NCI-H2171 (cell line): Measurements from ENCODE around the gene KRTAP5-6.
"Not testable (repeated sequence)": the region's sequence is repeated elsewhere in the genome, so short reads cannot be mapped to it uniquely, and the experiment has no call there.

ENCODE experiments used
- DNase-seq: peaks from one replicate; lab custom pipeline; 2025; lab: John Stamatoyannopoulos, UW

The KRTAP5-6 gene

DNA sequence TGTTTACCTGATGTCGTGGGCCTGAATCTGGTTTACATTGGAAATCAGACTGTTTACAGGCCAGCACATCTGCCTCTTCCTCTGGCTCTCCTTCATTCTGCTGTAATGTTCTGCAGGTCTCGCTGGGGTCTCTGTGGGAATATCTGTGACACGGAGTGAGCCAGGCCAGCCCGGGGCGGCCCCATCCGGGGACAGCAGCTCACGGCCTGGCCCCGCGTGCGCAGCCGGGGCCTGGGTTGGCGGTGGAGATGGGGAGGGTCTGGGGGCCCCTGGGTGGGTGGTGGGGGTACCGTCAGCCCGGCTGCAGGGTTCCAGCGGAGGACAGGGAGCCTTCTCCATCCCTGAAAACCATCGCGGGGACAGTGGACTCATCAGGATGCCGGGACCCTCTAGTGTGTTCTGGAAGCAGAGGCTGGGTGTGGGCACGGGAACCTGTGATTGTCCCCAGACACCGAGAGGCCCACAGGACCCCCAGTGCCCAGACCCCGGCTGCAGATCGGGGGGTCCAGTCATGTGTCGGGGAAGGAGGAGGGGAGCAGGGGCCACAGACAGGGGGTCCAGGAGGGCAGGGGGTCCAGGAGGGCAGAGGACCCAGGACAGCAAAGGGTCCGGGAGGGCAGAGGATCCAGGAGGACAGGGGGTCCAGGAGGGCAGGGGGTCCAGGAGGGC, 13.0 kb upstream of the KRTAP5-6 start:
- DNase-seq: not testable (repeated sequence)

DNA sequence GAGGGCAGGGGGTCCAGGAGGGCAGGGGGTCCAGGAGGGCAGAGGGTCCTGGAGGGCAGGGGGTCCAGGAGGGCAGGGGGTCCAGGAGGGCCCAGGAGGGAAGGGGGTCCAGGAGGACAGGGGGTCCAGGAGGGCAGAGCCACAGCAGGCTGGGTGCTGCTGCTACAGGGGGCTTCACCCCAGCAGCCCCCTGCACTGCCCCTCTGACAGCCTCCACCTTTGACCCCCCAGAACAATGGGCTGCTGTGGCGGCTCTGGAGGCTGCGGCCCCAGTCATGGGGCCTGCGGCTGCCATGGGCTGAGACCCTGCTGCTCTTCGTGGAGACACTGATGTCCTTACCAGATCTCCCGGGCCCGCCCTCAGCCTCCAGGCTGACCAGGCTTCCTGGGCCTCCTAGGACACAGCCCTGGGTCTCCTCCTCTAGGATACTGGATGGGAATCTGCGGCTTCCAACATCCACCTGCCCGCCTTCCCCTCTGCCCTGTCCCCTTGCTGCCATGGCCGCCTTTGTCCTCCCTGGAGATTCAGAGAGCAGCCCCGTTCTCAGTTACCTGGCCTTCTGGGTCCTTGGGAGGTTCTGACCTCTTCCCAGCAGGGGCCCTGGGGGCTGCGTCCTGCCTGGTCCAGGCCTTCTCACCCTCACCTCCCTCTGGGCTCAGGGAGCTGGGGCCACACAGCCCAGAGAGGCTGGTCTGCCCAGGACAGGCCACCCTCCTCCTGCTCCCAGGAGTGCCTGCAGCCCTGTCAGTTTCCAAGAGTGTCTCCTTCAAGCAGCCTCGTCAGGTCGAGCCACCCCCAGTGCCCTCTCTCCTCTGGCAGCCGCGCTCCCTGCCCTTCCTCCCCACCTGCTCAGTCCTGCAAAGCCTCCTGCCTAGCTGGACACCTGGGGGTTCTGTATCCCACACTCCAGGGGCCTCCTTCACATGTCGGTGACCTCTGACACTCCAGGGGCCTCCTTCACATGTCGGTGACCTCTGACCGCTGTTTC, 11.8 kb upstream of the KRTAP5-6 start:
- DNase-seq: not testable (repeated sequence)

DNA sequence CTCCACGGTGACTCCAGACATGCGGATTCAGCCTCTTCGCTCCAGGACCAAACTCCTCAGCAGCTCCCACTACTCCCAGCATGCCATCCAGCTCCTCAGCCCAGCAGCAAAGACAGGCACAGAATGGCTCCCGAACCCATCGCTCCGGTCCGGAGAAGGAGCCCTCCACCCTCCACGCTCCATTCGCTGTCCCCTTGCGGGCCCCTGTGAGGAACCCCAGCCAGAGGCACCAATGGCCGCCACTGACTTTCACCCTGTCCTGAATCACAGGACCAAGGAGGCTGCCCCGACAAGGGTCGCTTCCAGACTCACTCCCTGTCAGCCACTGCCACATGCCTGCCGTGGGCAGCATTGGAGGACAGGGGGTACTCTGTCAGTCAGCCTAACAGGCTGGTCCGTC, 10.8 kb upstream of the KRTAP5-6 start:
- DNase-seq: not testable (repeated sequence)

DNA sequence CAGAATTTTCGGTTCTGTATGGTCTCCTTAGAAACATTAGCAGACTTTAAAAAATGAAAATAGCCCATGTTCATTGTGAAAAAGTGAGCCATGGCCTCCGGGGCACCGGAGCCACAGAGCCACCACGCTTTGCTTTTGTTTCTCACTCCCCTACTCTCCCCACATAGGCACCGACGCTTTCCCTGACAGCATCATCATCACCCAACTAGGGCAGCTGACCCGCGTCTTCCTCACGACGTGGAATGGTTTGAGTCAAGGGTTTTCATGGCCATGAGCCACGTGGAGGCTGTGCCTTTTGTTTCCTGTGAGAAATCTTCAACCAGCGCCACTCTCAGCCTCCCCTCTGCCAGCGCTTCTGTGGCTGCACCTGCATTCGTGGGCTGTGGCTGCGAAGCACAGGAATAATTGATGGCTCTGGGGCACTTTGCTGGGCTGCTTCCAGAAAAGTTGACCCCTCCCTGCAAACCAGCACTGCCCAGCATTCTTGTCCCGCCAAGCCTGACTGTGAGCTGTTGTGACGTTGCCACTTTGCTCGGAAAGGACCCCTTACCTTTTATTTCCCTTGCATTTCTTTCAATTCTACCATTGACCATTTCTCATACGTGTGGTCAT, 8.6 kb upstream of the KRTAP5-6 start:
- DNase-seq: not testable (repeated sequence)

DNA sequence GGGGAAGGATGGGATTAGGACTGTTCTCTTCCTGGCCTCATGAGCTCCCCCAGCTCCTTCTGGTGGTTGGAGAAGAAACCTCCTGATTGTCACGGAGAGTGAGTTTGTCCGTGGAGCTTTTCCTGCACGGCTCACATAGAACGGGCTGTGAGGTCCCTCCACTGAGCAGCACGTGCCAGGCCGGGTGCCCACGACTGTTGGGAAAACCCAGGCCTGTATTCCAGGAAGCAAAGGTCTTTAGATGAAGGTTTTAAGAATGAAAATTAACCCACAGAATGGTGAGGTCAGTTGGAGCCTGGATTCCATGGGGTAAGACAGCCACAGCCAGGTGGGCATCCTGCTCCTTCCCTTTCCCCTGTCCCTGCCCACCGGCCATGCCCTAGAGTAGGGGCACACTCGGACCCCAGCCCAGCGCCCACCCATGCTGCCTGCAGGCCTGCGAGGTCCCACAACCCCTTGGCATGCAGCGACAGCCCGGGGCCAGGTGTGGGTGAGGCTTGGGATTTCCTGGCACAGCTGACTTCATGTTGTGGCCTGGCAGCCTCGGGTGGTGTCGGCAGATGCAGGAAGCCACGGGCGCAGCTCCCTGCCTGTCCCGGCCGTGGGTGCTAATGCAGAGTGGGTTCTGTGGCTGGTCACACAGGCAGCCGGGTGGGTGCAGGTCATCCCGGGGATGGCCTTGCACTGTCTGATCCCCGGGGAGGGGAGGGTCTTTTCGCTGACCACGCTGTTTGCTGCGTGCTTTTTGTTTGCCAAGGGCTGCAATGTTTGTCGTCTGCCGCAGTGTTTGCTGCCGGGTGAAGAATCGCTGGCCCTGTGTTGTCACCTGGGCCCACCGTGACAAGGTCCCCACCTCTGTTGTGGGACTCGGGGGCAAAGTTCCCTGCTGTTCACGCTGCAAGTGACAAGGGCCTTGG, 7.5 kb upstream of the KRTAP5-6 start:
- DNase-seq: not testable (repeated sequence)

DNA sequence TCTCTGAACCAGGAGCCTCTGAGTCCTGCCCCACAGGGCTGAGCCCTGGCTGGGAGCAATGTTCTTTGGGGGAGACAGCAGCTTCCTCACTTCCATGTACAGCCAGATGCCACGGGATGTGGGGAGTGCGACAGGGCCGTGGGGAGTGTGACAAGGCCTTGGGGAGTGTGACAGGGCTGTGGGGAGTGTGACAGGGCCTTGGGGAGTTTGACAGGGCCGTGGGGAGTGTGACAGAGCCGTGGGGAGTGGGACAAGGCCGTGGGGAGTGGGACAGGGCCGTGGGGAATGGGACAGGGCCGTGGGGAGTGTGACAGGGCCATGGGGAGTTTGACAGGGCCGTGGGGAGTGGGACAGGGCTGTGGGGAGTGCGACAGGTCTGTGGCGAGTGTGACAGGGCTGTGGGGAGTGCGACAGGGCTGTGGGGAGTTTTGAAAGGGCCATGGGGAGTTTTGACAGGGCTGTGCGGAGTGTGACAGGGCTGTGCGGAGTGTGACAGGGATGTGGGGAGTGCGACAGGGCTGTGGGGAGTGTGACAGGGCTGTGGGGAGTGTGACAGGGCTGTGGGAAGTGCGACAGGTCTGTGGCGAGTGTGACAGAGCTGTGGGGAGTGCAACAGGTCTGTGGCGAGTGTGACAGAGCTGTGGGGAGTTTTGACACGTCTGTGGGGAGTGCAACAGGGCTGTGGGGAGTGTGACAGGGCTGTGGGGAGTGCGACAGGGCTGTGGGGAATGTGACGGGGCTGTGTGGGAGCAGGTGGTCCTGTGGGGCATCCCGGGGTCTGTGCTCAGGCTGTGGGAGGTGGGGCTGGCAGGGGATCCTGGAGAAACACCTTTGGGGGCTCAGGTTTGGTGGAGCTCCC, 6.6 kb upstream of the KRTAP5-6 start:
- DNase-seq: no peak

DNA sequence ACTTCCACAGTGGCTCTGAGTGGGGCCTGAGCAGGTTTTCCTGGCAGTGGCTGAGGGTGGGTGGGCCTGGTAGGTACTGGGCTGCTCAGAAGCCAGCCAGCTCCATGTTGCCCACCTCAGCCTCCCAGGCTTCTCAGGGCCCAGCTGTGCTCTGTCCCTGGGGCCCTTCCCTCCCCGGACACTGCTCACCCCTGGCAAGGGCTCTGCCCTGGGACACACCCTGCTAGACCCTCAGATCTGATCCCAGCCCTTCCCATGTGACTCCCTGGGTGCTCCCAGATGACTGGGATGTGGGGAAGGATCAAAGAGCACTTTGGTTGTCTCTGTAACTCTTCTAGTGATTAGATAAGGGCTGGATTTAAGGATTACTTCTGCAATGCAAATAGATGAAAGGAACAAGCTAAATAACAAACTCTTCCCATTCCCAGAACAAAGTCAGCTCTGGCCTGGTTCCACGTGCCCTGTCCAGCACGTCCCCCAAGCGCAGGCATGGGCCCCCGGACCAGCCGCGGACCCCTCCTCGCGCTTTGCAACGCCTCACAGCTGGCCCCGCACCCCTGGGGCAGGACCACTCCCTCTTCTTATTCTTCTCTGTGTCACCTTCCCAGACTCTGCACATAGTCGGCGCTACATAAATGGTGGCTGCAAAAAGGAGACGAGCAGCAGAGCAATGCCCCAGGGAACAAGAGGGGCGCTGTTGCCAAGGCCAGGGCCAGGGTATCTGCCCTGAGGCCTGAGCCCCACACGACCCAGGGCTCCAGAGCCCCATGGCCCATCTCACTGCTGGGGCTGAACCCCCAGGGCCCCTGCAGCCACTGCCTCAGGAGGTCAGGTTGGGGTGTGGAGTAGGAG, 5.7 kb upstream of the KRTAP5-6 start:
- DNase-seq: no peak

DNA sequence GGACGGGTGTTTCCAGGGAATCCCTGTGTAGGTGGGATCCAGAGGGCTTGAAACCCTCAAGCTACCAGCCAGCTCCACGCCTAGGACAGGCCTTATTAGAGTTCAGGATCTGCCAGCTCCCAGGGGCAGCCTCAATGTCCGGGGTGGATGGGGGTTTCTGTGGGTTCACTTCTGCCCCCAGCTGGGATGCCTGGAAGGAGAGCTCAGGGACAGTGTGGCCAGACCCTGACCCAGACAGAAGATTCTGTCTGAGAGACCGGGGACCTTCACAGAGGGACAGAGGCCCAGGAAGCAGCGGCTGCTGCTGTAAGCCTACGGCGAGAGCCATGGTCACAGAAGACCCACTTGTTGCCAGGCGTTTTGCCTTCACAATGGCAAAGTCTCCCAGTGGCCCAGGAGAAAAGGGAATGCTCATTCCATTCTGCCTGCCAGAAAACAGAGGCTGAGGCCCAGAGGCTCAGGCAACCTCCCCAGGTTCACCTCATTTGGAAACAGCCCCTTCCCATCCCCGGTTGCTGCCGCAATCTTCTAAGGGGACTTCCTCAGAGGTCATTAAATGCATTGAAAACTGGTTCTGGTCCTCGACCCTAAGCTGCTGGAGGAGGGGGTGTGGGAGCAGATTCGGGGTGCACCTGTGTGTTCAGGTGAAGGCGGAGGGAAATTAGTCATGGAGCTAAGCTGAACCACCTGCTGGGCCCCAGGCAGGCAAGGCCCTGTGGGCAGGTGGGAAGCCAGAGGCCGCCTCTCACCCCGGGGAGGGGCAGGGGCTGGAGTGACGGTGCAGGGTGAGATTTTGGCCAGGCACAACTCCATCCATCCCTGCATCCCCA, 4.9 kb upstream of the KRTAP5-6 start:
- no peak for DNase-seq

DNA sequence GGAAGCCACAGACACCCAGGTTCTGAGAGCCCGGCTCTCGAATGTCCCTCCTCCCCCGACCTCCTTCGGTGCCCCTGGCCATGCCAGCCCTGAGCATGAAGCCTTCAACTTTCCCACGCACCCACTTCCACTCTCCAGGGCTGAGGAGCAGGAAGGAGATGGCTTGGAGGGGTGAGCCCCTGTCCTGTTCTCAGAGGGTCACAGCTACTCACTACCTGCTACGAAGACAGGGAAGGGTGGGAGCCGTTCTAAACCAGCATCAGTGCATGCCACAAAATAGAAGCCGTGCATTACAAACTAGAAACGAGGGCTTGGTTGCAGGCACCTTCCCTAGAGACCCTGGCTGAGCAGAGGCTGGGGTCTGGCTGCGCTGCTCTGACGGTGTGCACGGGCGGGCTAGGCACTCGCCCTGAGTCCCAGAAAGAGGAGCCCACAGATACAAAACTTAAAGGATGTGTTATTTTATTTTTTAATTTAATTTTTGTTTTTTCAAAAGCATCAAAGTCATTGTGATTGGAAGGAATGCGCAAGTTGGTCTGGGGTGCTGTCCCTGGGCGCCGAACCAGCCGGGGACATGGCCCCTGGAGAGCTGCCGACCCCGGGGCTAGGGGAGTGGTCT, 4.2 kb upstream of the KRTAP5-6 start:
- no peak for DNase-seq

DNA sequence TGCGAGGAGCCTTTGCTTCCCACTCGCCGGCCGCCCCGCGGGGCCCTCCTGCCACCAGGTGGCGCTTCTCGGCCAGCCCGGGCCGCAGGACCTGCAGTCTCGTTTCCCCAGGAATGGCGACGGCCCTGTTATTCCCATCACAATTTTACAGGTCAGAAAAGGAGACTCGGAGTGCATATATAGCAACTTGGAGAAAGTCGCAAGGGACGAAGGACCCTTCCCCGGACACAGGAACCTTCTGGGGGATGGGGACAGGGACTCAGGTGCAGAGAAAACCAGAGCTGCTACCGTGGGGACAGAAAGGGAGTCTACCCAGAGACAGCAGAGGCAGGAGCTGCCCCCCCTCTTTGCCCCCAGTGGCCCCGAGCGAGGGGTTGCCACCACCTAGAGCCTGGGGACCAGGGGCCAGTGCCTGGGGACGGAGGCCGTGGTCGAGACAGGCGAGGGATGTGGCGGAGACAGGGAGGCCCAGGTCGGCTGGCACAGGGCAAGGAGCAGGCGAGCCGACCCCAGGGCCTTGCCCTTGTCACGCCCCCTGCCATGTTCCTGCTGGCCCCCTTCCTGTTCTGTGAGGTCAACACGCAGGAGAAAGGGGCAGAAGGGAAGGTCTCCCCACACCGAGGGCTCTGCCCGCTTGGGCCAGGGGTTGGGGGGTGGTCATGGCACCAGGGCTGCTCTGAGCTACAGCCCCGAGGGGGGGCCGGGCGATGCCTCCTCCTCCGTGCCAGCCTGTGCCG, 3.5 kb upstream of the KRTAP5-6 start:
- DNase-seq: peak; percentile 24

DNA sequence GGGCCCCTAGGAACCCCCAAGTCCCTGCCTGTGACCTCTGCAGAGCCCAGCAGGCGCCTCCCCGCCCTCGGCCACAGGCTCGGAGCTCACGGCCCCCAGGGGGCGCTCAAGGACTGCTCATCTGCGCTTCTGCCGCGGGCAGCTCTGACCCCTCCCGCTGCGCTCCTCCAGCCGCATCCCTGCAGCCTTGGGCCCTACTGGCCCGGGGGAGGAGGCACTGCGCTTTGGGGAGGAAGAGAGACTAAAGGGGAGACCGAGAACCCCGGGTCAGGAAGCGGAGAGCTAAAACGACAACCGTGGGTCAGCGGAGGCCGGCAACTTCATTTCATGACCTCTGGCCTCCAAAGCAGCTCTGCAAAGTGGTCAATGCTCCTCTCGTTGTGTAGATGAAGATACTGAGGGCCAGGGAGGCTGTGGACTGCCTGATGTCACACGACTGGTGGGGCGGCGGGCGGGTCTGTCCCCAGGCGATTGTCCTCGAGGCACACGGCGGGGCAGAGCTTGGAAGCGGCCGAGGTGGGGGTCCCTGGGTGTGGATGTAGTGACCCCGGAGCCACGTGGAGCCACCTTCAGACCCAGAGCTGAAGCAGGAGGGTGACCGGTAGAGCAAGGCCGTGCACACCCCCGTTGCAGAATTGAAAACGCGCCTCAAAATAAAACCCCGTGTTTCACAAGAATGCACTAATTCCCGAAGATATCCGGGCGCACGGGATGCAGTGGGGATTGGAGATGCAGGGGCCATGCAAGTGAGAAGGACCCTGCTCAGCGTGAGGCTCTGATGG, 2.7 kb upstream of the KRTAP5-6 start:
- DNase-seq: peak; percentile 19

DNA sequence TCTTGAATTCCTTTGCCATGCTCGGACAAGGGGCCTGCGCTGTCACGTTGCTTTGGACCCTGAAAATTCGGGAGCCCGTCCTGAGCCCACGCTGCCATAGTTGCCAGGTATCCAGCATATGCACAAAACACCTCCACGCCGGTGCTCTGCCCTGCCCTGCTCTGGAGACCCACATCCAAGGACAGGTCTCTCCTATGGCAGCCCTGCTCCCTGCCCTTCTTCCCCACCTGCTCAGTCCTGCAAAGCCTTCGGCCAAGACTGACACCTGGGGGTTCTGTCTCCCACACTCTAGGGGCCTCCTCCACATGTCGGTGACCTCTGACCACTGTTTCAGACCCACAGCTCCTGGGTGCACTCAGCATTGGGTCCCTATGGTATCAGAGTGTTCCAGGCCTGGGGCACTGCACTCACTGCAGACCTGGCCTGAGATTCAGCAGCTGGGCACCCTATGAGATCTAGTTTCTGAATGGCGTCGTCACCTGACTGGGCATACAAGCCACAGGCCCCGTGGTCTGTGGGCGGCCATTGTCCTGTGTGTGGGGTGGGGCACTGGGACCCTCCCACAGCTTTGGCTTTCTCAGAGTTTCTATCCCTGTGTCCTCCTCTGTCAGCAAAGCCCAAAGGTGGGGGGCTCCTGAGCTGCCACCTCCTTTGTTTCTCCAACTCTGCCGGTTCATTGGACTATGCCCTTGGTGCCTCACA, 2.0 kb upstream of the KRTAP5-6 start:
- DNase-seq: no peak

DNA sequence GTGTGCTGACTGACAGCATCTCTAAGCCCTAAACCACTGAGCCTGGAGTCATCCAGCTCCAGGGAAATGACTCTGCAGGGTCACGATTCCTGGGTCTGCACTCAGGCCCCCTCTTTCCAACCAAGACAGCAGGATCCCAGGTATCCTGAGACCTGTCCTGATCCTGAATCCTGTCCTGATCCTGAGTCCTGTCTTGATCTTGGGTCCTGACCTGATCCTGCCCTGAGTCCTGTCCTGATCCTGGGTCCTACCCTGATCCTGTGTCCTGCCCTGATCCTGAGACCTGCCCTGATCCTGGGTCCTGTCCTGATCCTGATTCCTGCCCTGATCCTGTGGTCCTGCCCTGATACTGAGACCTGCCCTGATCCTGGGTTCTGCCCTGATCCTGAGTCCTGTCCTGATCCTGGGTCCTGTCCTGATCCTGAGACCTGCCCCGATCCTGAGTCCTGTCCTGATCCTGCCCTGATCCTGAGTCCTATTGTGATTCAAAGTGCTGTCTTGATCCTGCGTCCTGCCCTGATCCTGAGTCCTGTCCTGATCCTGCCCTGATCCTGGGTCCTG, 1.4 kb upstream of the KRTAP5-6 start:
- no peak for DNase-seq

DNA sequence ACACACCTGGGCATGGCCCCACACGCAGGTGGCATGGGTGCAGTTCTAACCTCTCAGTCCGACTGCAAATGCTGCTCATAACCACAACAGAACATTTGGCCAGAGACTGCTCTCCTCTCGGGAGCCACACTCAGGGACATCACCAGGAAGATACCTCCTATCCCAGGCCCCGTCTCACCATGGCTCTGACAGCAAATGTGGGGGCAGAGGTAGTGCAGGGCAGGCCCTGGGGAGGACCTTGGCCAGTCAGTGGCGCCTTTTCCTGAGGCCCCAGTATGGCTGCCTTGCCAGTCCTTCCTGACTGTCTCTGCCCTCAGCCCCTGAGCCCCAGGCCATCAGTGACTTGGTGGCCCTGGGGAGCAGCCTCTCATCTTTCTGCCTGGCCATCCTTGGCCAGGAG, 2.8 kb downstream of the KRTAP5-6 start:
- no peak for DNase-seq

DNA sequence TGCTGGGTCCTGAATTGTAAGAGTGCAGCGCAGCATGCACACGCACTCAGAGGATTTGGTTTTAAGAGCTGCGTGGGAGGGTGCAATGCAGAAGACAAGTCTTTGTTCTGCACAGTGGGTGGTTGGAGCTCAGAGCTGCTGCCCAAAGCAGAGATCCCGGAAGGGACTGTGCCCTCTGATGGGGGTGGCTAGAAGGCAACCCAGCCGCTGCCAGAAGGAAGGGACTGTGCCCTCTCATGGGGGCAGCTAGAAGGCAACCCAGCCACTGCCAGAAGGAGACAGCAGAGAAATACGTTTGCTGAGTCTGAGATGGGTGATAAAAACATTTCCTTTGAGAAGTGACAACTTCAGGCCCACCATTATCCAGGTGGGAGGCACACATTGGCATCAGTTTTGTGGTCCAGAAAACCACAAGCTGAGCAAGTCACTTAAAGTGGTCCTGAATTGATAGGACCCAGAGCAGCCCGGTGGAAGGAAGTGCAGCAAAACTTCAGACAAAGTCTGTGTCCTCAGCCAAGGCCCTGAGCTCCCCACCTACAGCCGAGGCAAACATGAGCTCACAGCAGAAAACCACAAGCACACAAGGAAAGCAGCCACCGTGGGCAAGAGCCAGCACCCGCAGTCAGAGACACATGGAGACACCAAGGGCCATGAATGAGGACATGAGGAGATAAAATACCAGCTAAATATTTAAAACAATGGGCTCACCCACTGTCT, 4.3 kb downstream of the KRTAP5-6 start:
- DNase-seq: no peak
